ENCODE results near the gene MAGEA12. TPM values are rescaled to one million over a fixed set of nuclear protein-coding genes. Genes with fewer than 3 reads are reported as not detected.
"Not testable (repeated sequence)": the region's sequence is repeated elsewhere in the genome, so short reads cannot be mapped to it uniquely, and the experiment has no call there.

Gene MAGEA12
- polyA plus RNA-seq, 1 donor (not counting 4 experiments of a cell fraction or from before 2014, with no cell fraction given): not detected

GRCh38 chrX:152753686-152754650 lies 20.4 kb downstream of the MAGEA12 start, which contains the start of gene MAGEA2:
Gene MAGEA2 (minus strand): TSS chrX:152753842. CDS start chrX:152751363, 2,479 bp downstream.
- dilution Hi-C loops (cut with MboI; ENCODE audit: extremely low pct_ligation_motif_present, low sequenced_read_pairs); H3K9me3 ChIP-seq (ENCODE audit: control insufficient read depth, low read depth, low read length); H3K9me1 ChIP-seq (ENCODE audit: control insufficient read depth, extremely low read depth, insufficient read depth, low read length); H3K27ac ChIP-seq (ENCODE audit: control insufficient read depth, insufficient read depth, low read length); H2AFZ ChIP-seq (ENCODE audit: control insufficient read depth, low read length); H3K9ac ChIP-seq (ENCODE audit: control insufficient read depth, extremely low read depth, insufficient read depth, low read length); H3K79me2 ChIP-seq (ENCODE audit: control insufficient read depth, insufficient read depth, low read length); FAIRE-seq; H3K27me3 ChIP-seq (ENCODE audit: control insufficient read depth, extremely low read depth, insufficient read depth, low read length); H4K20me1 ChIP-seq (ENCODE audit: control insufficient read depth, extremely low read depth, insufficient read depth, low read length); H3K4me3 ChIP-seq (ENCODE audit: control insufficient read depth in 2 of 3, extremely low read depth in 1 of 3, insufficient read depth in 2 of 3, low read depth in 1 of 3, low read length in 3 of 3); H3K4me2 ChIP-seq (ENCODE audit: control insufficient read depth, extremely low read depth, insufficient read depth, low read depth, low read length); H3K4me1 ChIP-seq (ENCODE audit: control insufficient read depth, extremely low read depth, insufficient read depth, low read length); DNase-seq (ENCODE audit: low read depth, low spot score); H3K36me3 ChIP-seq (ENCODE audit: control insufficient read depth in 2 of 2, extremely low read depth in 1 of 2, insufficient read depth in 2 of 2, low read length in 2 of 2): not testable (repeated sequence)

- H2AFZ ChIP-seq (ENCODE audit: control insufficient read depth, low read length); H3K4me3 ChIP-seq (ENCODE audit: control insufficient read depth in 2 of 3, extremely low read depth in 1 of 3, insufficient read depth in 2 of 3, low read depth in 1 of 3, low read length in 3 of 3); H4K20me1 ChIP-seq (ENCODE audit: control insufficient read depth, extremely low read depth, insufficient read depth, low read length); H3K4me1 ChIP-seq (ENCODE audit: control insufficient read depth, extremely low read depth, insufficient read depth, low read length); H3K9ac ChIP-seq (ENCODE audit: control insufficient read depth, extremely low read depth, insufficient read depth, low read length); dilution Hi-C loops (cut with MboI; ENCODE audit: extremely low pct_ligation_motif_present, low sequenced_read_pairs); H3K27ac ChIP-seq (ENCODE audit: control insufficient read depth, insufficient read depth, low read length); H3K36me3 ChIP-seq (ENCODE audit: control insufficient read depth in 2 of 2, extremely low read depth in 1 of 2, insufficient read depth in 2 of 2, low read length in 2 of 2); H3K4me2 ChIP-seq (ENCODE audit: control insufficient read depth, extremely low read depth, insufficient read depth, low read depth, low read length); H3K9me1 ChIP-seq (ENCODE audit: control insufficient read depth, extremely low read depth, insufficient read depth, low read length); FAIRE-seq; DNase-seq (ENCODE audit: low read depth, low spot score); H3K27me3 ChIP-seq (ENCODE audit: control insufficient read depth, extremely low read depth, insufficient read depth, low read length); H3K79me2 ChIP-seq (ENCODE audit: control insufficient read depth, insufficient read depth, low read length); H3K9me3 ChIP-seq (ENCODE audit: control insufficient read depth, low read depth, low read length): not testable (repeated sequence)
These were observed 21.3 kb downstream of the MAGEA12 start for GRCh38 chrX:152754871-152755270.

DNA sequence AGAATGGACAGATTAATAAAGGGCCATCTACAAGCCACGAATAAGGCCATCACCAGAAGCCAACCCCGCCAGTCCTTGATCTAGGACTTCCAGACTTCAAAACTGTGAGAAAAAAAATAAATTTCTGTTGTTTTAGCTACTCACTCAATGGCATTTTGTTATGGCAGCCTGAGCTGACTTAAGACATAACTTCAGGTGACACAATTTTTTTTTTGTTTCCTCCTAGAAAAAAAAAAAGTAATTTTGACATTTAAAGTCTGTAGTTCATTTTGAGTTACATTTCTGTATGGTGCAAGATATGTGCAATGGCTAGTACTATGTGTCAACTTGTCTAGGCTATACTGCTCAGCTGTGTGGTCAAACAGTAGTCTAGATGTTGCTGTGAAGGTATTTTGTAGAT lies 25.4 kb downstream of the MAGEA12 start, which contains the start of gene CSAG3:
Gene CSAG3 (plus strand): TSS at position 301 of the 400 bp plus-strand sequence.
- FAIRE-seq; dilution Hi-C loops (cut with MboI; ENCODE audit: extremely low pct_ligation_motif_present, low sequenced_read_pairs); H3K9ac ChIP-seq (ENCODE audit: control insufficient read depth, extremely low read depth, insufficient read depth, low read length): not testable (repeated sequence)

DNA sequence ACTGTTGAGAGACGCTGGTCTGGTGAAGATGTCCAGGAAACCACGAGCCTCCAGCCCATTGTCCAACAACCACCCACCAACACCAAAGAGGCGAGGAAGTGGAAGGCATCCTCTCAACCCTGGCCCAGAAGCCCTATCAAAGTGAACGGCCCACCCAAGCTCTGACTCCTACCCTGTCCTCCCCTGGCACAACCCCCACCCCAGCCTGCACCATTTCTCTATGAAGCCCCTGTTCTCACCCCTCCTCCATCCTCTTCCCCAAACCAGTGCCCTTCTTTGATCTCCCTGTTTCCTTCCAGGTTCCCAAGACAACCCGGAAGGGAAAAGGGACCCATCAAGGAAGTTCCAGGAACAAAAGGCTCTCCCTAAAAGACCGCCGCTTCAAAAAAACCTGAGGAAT lies 26.0 kb downstream of the MAGEA12 start:
- H3K9me3 ChIP-seq (ENCODE audit: control insufficient read depth, low read depth, low read length); dilution Hi-C loops (cut with MboI; ENCODE audit: extremely low pct_ligation_motif_present, low sequenced_read_pairs); H3K9ac ChIP-seq (ENCODE audit: control insufficient read depth, extremely low read depth, insufficient read depth, low read length); H4K20me1 ChIP-seq (ENCODE audit: control insufficient read depth, extremely low read depth, insufficient read depth, low read length); H2AFZ ChIP-seq (ENCODE audit: control insufficient read depth, low read length); H3K4me1 ChIP-seq (ENCODE audit: control insufficient read depth, extremely low read depth, insufficient read depth, low read length); H3K27ac ChIP-seq (ENCODE audit: control insufficient read depth, insufficient read depth, low read length); H3K27me3 ChIP-seq (ENCODE audit: control insufficient read depth, extremely low read depth, insufficient read depth, low read length); H3K4me2 ChIP-seq (ENCODE audit: control insufficient read depth, extremely low read depth, insufficient read depth, low read depth, low read length); H3K9me1 ChIP-seq (ENCODE audit: control insufficient read depth, extremely low read depth, insufficient read depth, low read length); H3K79me2 ChIP-seq (ENCODE audit: control insufficient read depth, insufficient read depth, low read length); FAIRE-seq; H3K36me3 ChIP-seq (ENCODE audit: control insufficient read depth in 2 of 2, extremely low read depth in 1 of 2, insufficient read depth in 2 of 2, low read length in 2 of 2); H3K4me3 ChIP-seq (ENCODE audit: control insufficient read depth in 2 of 3, extremely low read depth in 1 of 3, insufficient read depth in 2 of 3, low read depth in 1 of 3, low read length in 3 of 3); DNase-seq (ENCODE audit: low read depth, low spot score): not testable (repeated sequence)

More for the DNA sequence above, 25.4 kb downstream of the MAGEA12 start, which contains the start of gene CSAG3:
- H3K36me3 ChIP-seq (ENCODE audit: control insufficient read depth in 2 of 2, extremely low read depth in 1 of 2, insufficient read depth in 2 of 2, low read length in 2 of 2); H4K20me1 ChIP-seq (ENCODE audit: control insufficient read depth, extremely low read depth, insufficient read depth, low read length); H3K27me3 ChIP-seq (ENCODE audit: control insufficient read depth, extremely low read depth, insufficient read depth, low read length); H3K9me3 ChIP-seq (ENCODE audit: control insufficient read depth, low read depth, low read length); H3K4me1 ChIP-seq (ENCODE audit: control insufficient read depth, extremely low read depth, insufficient read depth, low read length); H3K9me1 ChIP-seq (ENCODE audit: control insufficient read depth, extremely low read depth, insufficient read depth, low read length); H3K4me3 ChIP-seq (ENCODE audit: control insufficient read depth in 2 of 3, extremely low read depth in 1 of 3, insufficient read depth in 2 of 3, low read depth in 1 of 3, low read length in 3 of 3); DNase-seq (ENCODE audit: low read depth, low spot score); H3K79me2 ChIP-seq (ENCODE audit: control insufficient read depth, insufficient read depth, low read length); H3K27ac ChIP-seq (ENCODE audit: control insufficient read depth, insufficient read depth, low read length); H3K4me2 ChIP-seq (ENCODE audit: control insufficient read depth, extremely low read depth, insufficient read depth, low read depth, low read length); H2AFZ ChIP-seq (ENCODE audit: control insufficient read depth, low read length): not testable (repeated sequence)

- H4K20me1 ChIP-seq (ENCODE audit: control insufficient read depth, extremely low read depth, insufficient read depth, low read length); H3K36me3 ChIP-seq (ENCODE audit: control insufficient read depth in 2 of 2, extremely low read depth in 1 of 2, insufficient read depth in 2 of 2, low read length in 2 of 2); H3K9ac ChIP-seq (ENCODE audit: control insufficient read depth, extremely low read depth, insufficient read depth, low read length); H3K9me3 ChIP-seq (ENCODE audit: control insufficient read depth, low read depth, low read length); H3K4me3 ChIP-seq (ENCODE audit: control insufficient read depth in 2 of 3, extremely low read depth in 1 of 3, insufficient read depth in 2 of 3, low read depth in 1 of 3, low read length in 3 of 3); H3K4me1 ChIP-seq (ENCODE audit: control insufficient read depth, extremely low read depth, insufficient read depth, low read length); H3K27me3 ChIP-seq (ENCODE audit: control insufficient read depth, extremely low read depth, insufficient read depth, low read length); FAIRE-seq; H3K79me2 ChIP-seq (ENCODE audit: control insufficient read depth, insufficient read depth, low read length); H3K4me2 ChIP-seq (ENCODE audit: control insufficient read depth, extremely low read depth, insufficient read depth, low read depth, low read length); H3K9me1 ChIP-seq (ENCODE audit: control insufficient read depth, extremely low read depth, insufficient read depth, low read length); H3K27ac ChIP-seq (ENCODE audit: control insufficient read depth, insufficient read depth, low read length); DNase-seq (ENCODE audit: low read depth, low spot score); dilution Hi-C loops (cut with MboI; ENCODE audit: extremely low pct_ligation_motif_present, low sequenced_read_pairs); H2AFZ ChIP-seq (ENCODE audit: control insufficient read depth, low read length): not testable (repeated sequence)
These were observed 28.0 kb downstream of the MAGEA12 start for GRCh38 chrX:152761582-152761981.
